Stomach smooth muscle (tissue), 2 donors: Measurements from ENCODE around the gene NRG3.

Experiments
- H3K27ac ChIP-seq: one replicate; pipeline ENCODE4 v1.7.0; 2013; ENCODE audit warnings: mild to moderate bottlenecking, low read length, inconsistent platforms
- H3K27me3 ChIP-seq, 2 donors: one replicate each; pipeline ENCODE4 v1.7.0; 2013; ENCODE audit warnings: low read length in 2 of 2; ENCODE audit not compliant: insufficient read depth in 2 of 2, control insufficient read depth in 1 of 2
- H3K36me3 ChIP-seq, 2 donors: one replicate each; pipeline ENCODE4 v1.7.0; 2013; ENCODE audit warnings: low read length in 2 of 2; ENCODE audit not compliant: control insufficient read depth in 2 of 2, insufficient read depth in 2 of 2
- H3K4me1 ChIP-seq: one replicate; pipeline ENCODE4 v1.7.0; 2013; ENCODE audit warnings: low read length; ENCODE audit not compliant: control insufficient read depth, insufficient read depth
- H3K4me3 ChIP-seq, 2 donors: one replicate each; pipeline ENCODE4 v1.7.0; 2013; ENCODE audit warnings: low read length in 2 of 2
- H3K9ac ChIP-seq, 2 donors: one replicate each; pipeline ENCODE4 v1.7.0; 2013; ENCODE audit warnings: low read length in 2 of 2, mild to moderate bottlenecking in 1 of 2
- H3K9me3 ChIP-seq, 2 donors: one replicate each; pipeline ENCODE4 v1.7.0; 2013; ENCODE audit warnings: low read length in 2 of 2; ENCODE audit not compliant: control insufficient read depth in 2 of 2
- donor health status: healthy.
- donor health status: Pancreatic carcinoma.

The NRG3 gene

GRCh38 chr10:82581940-82582339 lies 706.9 kb downstream of the NRG3 start:
- no peaks in the 10 kb centered on the region for H3K9me3 ChIP-seq
- no peak overlapping the region for H3K9ac ChIP-seq
- no peak overlapping the region for H3K27ac ChIP-seq
- H3K4me3 ChIP-seq, result no peak overlapping the region
- no peaks in the 10 kb centered on the region for H3K27me3 ChIP-seq
- H3K36me3 ChIP-seq, result no peaks in the 10 kb centered on the region
- no peaks in the 10 kb centered on the region for H3K4me1 ChIP-seq

GRCh38 chr10:82591421-82591820 lies 716.4 kb downstream of the NRG3 start:
- no peaks in the 10 kb centered on the region for H3K4me1 ChIP-seq
- no peak overlapping the region for H3K27ac ChIP-seq
- no peaks in the 10 kb centered on the region for H3K36me3 ChIP-seq
- H3K9ac ChIP-seq, result no peak overlapping the region
- H3K4me3 ChIP-seq, result no peak overlapping the region
- H3K27me3 ChIP-seq, result no peaks in the 10 kb centered on the region
- H3K9me3 ChIP-seq, result no peaks in the 10 kb centered on the region

GRCh38 chr10:82597840-82598239 lies 722.8 kb downstream of the NRG3 start:
- no peaks in the 10 kb centered on the region for H3K36me3 ChIP-seq
- H3K27me3 ChIP-seq, result no peaks in the 10 kb centered on the region
- H3K4me1 ChIP-seq, result no peaks in the 10 kb centered on the region
- no peaks in the 10 kb centered on the region for H3K9me3 ChIP-seq
- no peak overlapping the region for H3K9ac ChIP-seq
- H3K27ac ChIP-seq, result no peak overlapping the region
- no peak overlapping the region for H3K4me3 ChIP-seq

GRCh38 chr10:82609845-82610244 lies 734.9 kb downstream of the NRG3 start:
- no peak overlapping the region for H3K9ac ChIP-seq
- no peaks in the 10 kb centered on the region for H3K36me3 ChIP-seq
- H3K27me3 ChIP-seq, result no peaks in the 10 kb centered on the region
- H3K9me3 ChIP-seq, result no peaks in the 10 kb centered on the region
- H3K27ac ChIP-seq, result no peak overlapping the region
- no peak overlapping the region for H3K4me3 ChIP-seq
- no peaks in the 10 kb centered on the region for H3K4me1 ChIP-seq

- Histone ChIP-seq H3K27ac (no peak overlapping the region), H3K9me3 (no peaks in the 10 kb centered on the region), H3K36me3 (no peaks in the 10 kb centered on the region), H3K4me1 (peaks cover 3% of the 10 kb centered on the region), H3K27me3 (no peaks in the 10 kb centered on the region), H3K9ac (no peak overlapping the region), H3K4me3 (no peak overlapping the region)
Measured at GRCh38 chr10:82618007-82618406, 743.0 kb downstream of the NRG3 start.

GRCh38 chr10:82621680-82622079 lies 746.7 kb downstream of the NRG3 start:
- H3K9ac ChIP-seq, result no peak overlapping the region
- H3K27me3 ChIP-seq, result no peaks in the 10 kb centered on the region
- no peaks in the 10 kb centered on the region for H3K36me3 ChIP-seq
- H3K4me1 ChIP-seq, result peaks cover 7% of the 10 kb centered on the region
- no peak overlapping the region for H3K27ac ChIP-seq
- H3K9me3 ChIP-seq, result no peaks in the 10 kb centered on the region
- no peak overlapping the region for H3K4me3 ChIP-seq

- Histone ChIP-seq H3K9me3 (no peaks in the 10 kb centered on the region), H3K9ac (no peak overlapping the region), H3K27me3 (no peaks in the 10 kb centered on the region), H3K36me3 (no peaks in the 10 kb centered on the region), H3K27ac (no peak overlapping the region), H3K4me3 (no peak overlapping the region), H3K4me1 (peaks cover 7% of the 10 kb centered on the region)
Measured at GRCh38 chr10:82622479-82622878, 747.5 kb downstream of the NRG3 start.

- Histone ChIP-seq H3K4me3 (no peak overlapping the region), H3K4me1 (peaks cover 7% of the 10 kb centered on the region), H3K27ac (no peak overlapping the region), H3K9ac (no peak overlapping the region), H3K36me3 (no peaks in the 10 kb centered on the region), H3K9me3 (no peaks in the 10 kb centered on the region), H3K27me3 (no peaks in the 10 kb centered on the region)
Measured at GRCh38 chr10:82625512-82626189, 750.7 kb downstream of the NRG3 start.

- H3K4me3 ChIP-seq, result no peak overlapping the region
- H3K9ac ChIP-seq, result no peak overlapping the region
- no peaks in the 10 kb centered on the region for H3K27me3 ChIP-seq
- H3K27ac ChIP-seq, result no peak overlapping the region
- no peaks in the 10 kb centered on the region for H3K9me3 ChIP-seq
- H3K4me1 ChIP-seq, result peaks cover under 1% of the 10 kb centered on the region
- no peaks in the 10 kb centered on the region for H3K36me3 ChIP-seq
Measured at GRCh38 chr10:82628373-82628772, 753.4 kb downstream of the NRG3 start.

GRCh38 chr10:82643076-82643475 lies 768.1 kb downstream of the NRG3 start:
- Histone ChIP-seq H3K27ac (no peak overlapping the region), H3K4me1 (no peaks in the 10 kb centered on the region), H3K27me3 (no peaks in the 10 kb centered on the region), H3K9me3 (no peaks in the 10 kb centered on the region), H3K36me3 (no peaks in the 10 kb centered on the region), H3K9ac (no peak overlapping the region), H3K4me3 (no peak overlapping the region)

- Histone ChIP-seq H3K27me3 (no peaks in the 10 kb centered on the region), H3K4me3 (no peak overlapping the region), H3K4me1 (no peaks in the 10 kb centered on the region), H3K9ac (no peak overlapping the region), H3K36me3 (no peaks in the 10 kb centered on the region), H3K9me3 (no peaks in the 10 kb centered on the region), H3K27ac (no peak overlapping the region)
Measured at GRCh38 chr10:82643601-82644000, 768.6 kb downstream of the NRG3 start.
